ENCODE data around the gene SRC.

SRC gene

DNA sequence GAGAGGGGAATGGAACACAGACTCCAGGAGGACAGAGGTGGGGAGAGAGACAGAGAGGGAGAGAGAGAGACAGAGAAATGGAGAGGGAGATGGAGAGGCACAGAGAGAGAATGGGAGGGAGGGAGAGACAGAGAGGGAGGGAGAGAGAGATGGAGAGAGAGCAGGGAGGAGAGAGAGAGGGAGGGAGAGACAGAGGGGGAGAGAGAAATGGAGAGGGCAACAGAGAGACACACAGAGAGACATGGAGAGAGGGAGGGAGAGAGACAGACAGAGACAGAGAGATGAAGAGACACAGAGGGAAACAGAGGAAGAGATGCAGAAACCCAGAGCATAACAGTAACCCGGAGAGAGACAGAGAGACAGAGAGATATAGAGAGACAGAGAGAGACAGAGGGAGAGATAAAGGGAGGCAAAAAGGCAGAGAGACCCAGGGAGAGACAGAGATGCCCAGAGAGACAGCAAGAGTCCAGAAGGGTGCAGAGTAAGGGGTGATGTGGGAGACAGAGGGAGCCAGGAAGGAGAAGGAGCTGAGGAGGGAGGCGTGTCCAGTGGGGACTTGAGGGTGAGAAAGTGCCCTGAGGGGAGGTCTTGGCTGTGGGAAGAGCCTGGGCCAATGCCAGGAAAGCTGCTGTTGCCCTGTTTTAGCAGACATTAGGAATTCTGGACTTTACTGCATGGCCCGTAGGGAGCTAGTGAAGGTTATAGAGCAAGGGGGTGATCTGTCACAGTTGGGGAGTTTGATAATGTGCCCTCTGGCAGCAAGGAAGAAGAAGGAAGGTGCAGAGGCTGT, 78.3 kb downstream of the SRC start:
- TF ChIP-seq, protein P1, sequence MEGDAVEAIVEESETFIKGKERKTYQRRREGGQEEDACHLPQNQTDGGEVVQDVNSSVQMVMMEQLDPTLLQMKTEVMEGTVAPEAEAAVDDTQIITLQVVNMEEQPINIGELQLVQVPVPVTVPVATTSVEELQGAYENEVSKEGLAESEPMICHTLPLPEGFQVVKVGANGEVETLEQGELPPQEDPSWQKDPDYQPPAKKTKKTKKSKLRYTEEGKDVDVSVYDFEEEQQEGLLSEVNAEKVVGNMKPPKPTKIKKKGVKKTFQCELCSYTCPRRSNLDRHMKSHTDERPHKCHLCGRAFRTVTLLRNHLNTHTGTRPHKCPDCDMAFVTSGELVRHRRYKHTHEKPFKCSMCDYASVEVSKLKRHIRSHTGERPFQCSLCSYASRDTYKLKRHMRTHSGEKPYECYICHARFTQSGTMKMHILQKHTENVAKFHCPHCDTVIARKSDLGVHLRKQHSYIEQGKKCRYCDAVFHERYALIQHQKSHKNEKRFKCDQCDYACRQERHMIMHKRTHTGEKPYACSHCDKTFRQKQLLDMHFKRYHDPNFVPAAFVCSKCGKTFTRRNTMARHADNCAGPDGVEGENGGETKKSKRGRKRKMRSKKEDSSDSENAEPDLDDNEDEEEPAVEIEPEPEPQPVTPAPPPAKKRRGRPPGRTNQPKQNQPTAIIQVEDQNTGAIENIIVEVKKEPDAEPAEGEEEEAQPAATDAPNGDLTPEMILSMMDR (IDR thresholded peaks at IDR 0.05; ENCODE audit: control insufficient read depth, extremely low read depth, insufficient read depth), result no peak
- DNase-seq (ENCODE audit: low read depth), result no peak
- H3K4me3 ChIP-seq (ENCODE audit: low read depth, low read length), result no peak overlapping the region

DNA sequence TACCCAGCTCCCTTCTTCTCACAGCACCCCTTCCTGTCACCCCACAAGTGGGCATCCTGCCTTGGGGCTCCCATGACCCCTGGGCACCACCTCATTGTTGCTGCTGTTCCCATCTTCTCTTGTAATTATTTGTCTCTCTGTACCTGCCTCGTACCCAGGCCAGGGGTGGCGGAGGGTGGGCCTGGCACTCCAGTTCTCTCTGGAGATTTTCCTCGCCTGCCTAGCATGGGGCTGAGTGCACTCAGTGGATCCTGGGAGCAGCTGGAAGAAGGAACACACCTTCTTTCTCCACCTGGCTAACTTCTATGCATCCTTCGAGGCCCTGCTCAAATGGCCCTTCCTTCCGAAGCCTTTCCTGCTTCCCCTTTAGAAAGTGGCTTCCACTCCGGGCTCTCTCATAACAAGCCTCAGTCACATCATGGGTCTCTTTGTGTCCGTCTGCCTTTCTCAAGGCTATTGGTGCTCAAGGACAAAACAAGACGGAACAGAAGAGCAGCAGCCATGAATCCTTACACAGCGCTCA, 79.2 kb downstream of the SRC start:
- TF ChIP-seq, protein P1 (IDR thresholded peaks at IDR 0.05; ENCODE audit: control insufficient read depth, extremely low read depth, insufficient read depth), result no peak
- no peak overlapping the region for H3K4me3 ChIP-seq (ENCODE audit: low read depth, low read length)
- DNase-seq (ENCODE audit: low read depth), result no peak

GRCh38 chr20:37426106-37426505, 80.2 kb downstream of the SRC start:
- TF ChIP-seq, protein P1 (IDR thresholded peaks at IDR 0.05; ENCODE audit: control insufficient read depth, extremely low read depth, insufficient read depth), result no peak
- no peak overlapping the region for H3K4me3 ChIP-seq (ENCODE audit: low read depth, low read length)
- DNase-seq (ENCODE audit: low read depth), result no peak

- TF ChIP-seq, protein P1 (IDR thresholded peaks at IDR 0.05; ENCODE audit: control insufficient read depth, extremely low read depth, insufficient read depth), result no peak
- H3K4me3 ChIP-seq (ENCODE audit: low read depth, low read length), result no peak overlapping the region
- DNase-seq (ENCODE audit: low read depth), result no peak
Measured at GRCh38 chr20:37426978-37427377, 81.0 kb downstream of the SRC start.

- DNase-seq (ENCODE audit: low read depth), result no peak
- TF ChIP-seq, protein P1 (IDR thresholded peaks at IDR 0.05; ENCODE audit: control insufficient read depth, extremely low read depth, insufficient read depth), result no peak
Measured at GRCh38 chr20:37430044-37430443, 84.1 kb downstream of the SRC start.

DNA sequence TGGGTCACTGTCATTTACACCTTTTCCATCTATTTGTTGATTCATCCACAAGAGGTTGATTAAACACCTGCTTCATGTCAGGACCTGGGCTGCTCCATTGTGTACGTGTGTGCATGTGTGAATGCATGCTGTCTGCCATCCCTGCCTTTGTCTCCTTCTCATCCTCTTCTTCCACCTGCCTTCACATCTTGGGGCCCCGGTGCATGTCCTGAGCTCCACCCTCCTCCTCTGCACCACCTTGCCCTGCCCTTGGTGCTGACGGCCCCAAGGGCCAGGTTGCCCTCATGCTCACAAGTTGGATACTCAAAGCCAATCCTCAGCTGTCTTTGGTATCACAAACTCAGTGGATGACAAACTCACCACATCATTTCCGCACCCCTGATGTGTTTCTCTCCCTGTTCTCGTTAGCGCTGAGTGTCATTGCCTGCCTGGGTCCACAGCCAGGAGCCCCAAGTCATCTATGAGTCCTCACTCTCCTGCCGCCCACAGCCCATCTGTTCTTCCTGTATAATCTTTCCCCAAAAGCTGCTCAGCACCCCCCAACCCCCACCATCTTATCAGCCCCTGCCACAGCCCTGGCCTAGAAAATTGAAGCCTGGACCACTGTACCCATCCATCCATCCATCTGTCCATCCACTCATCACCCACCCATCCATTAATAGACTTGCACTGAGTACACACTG, 85.0 kb downstream of the SRC start:
- TF ChIP-seq, protein P1 (IDR thresholded peaks at IDR 0.05; ENCODE audit: control insufficient read depth, extremely low read depth, insufficient read depth), result no peak
- H3K4me3 ChIP-seq (ENCODE audit: low read depth, low read length), result no peak overlapping the region
- DNase-seq (ENCODE audit: low read depth), result no peak

More at GRCh38 chr20:37430044-37430443, 84.1 kb downstream of the SRC start:
- H3K4me3 ChIP-seq (ENCODE audit: low read depth, low read length), result no peak overlapping the region
